Measurements from ENCODE around the gene ZNF892.

DNA sequence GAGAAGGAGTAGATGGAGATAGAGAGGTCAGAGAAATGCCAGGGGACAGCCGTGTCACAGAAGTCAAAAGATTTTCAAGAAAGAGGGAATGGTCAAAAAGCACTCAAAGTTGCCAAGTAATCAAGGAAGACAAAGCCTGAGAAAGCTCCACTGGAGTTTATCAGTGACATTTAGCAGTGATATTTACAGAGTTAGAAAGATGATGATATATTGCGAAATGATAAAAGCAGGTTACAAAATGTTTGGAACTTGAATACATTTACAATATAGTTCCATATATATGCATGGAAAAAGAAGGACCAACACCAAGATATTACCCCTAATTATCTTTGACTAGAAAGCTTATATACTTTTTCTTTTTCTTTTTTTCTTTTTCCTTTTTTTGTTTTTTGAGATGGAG is 21.3 kb upstream of the ZNF892 start:
- TF ChIP-seq POLR2A (IDR thresholded peaks at IDR 0.05), result no peak
- TF ChIP-seq, protein P1, sequence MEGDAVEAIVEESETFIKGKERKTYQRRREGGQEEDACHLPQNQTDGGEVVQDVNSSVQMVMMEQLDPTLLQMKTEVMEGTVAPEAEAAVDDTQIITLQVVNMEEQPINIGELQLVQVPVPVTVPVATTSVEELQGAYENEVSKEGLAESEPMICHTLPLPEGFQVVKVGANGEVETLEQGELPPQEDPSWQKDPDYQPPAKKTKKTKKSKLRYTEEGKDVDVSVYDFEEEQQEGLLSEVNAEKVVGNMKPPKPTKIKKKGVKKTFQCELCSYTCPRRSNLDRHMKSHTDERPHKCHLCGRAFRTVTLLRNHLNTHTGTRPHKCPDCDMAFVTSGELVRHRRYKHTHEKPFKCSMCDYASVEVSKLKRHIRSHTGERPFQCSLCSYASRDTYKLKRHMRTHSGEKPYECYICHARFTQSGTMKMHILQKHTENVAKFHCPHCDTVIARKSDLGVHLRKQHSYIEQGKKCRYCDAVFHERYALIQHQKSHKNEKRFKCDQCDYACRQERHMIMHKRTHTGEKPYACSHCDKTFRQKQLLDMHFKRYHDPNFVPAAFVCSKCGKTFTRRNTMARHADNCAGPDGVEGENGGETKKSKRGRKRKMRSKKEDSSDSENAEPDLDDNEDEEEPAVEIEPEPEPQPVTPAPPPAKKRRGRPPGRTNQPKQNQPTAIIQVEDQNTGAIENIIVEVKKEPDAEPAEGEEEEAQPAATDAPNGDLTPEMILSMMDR (IDR thresholded peaks at IDR 0.05), result no peak
